SH-SY5Y (cell line): ENCODE data around the gene NOTUM.

ENCODE experiments used
- GATA2 ChIP-seq: IDR thresholded peaks from 2 replicates; pipeline ENCODE4 v1.6.1; 2011; ENCODE audit warnings: mild to moderate bottlenecking, low read depth, low read length
- GATA3 ChIP-seq: IDR thresholded peaks from 2 replicates; pipeline ENCODE4 v1.6.1; 2011; ENCODE audit warnings: low read depth, mild to moderate bottlenecking, low read length, moderate library complexity

The NOTUM gene

GRCh38 chr17:81902653-81903414 lies 58.2 kb downstream of the NOTUM start:
- TF ChIP-seq GATA3 = no peak
- TF ChIP-seq GATA2 = no peak
